ENCODE data around the gene ADAMTSL1. TPM values are rescaled to one million over a fixed set of nuclear protein-coding genes. Genes with fewer than 3 reads are reported as not detected.

Gene ADAMTSL1
- total RNA-seq, 2 experiments from 2014 or later = not detected

DNA sequence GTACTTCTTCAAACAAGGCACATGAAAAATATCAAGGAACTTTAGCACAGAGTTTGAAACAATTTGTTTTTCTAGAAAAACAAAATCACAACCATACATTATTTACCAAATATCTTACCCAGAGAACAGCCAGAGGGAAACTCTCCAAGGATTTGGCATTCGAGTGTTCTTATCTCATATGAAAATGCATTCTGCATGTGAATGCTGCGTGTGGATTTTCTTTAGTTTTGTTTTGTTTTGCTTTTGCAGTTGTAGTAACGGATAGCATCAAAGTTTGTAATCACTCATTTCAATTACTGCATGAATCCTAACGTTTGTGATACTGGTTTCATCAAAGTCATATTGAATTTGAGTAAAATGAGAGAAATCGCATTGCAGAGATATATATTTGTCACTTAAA lies 28.0 kb downstream of the ADAMTSL1 start:
- Histone ChIP-seq H3K36me3 (ENCODE audit: insufficient read depth, low read length) (no peaks in the 10 kb centered on the region), H4K20me1 (ENCODE audit: insufficient read depth, low read length) (no peaks in the 10 kb centered on the region), H3K9me2 (ENCODE audit: insufficient read depth, low read length) (no peaks in the 10 kb centered on the region), H3K4me1 (ENCODE audit: insufficient read depth, low read length, poor library complexity, severe bottlenecking) (no peaks in the 10 kb centered on the region), H3K9me3 (ENCODE audit: low read length) (no peaks in the 10 kb centered on the region), H3K4me3 (ENCODE audit: low read depth, low read length, poor library complexity, severe bottlenecking) (no peak overlapping the region), H3K4me2 (ENCODE audit: low read length) (no peak overlapping the region), H3K27ac (ENCODE audit: low read depth, low read length, poor library complexity, severe bottlenecking) (no peak overlapping the region), H3K79me2 (ENCODE audit: insufficient read depth, low read depth, low read length) (no peaks in the 10 kb centered on the region), H2AFZ (ENCODE audit: low read length) (no peak overlapping the region)
- TF ChIP-seq, protein P1, sequence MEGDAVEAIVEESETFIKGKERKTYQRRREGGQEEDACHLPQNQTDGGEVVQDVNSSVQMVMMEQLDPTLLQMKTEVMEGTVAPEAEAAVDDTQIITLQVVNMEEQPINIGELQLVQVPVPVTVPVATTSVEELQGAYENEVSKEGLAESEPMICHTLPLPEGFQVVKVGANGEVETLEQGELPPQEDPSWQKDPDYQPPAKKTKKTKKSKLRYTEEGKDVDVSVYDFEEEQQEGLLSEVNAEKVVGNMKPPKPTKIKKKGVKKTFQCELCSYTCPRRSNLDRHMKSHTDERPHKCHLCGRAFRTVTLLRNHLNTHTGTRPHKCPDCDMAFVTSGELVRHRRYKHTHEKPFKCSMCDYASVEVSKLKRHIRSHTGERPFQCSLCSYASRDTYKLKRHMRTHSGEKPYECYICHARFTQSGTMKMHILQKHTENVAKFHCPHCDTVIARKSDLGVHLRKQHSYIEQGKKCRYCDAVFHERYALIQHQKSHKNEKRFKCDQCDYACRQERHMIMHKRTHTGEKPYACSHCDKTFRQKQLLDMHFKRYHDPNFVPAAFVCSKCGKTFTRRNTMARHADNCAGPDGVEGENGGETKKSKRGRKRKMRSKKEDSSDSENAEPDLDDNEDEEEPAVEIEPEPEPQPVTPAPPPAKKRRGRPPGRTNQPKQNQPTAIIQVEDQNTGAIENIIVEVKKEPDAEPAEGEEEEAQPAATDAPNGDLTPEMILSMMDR (conservative IDR thresholded peaks at IDR 0.05; ENCODE audit: low read length) = no peak
- TF ChIP-seq EZH2phosphoT487 (IDR thresholded peaks at IDR 0.05; ENCODE audit: borderline replicate concordance, low read depth, low read length) = no peak
- intact Hi-C loops (cut with micrococcal nuclease; ENCODE audit: unreplicated experiment) = loop anchor here (10.0 kb wide), 1 partner anchor 153 kb away; no protein-coding TSS in a partner anchor
- POLR2A ChIA-PET = no interaction called here
- BruUV-seq (replicated peaks) = no TSS peak
- no peak for DNase-seq (ENCODE audit: low spot score)
- CTCF ChIA-PET (ENCODE audit: unreplicated experiment) = no interaction called here

DNA sequence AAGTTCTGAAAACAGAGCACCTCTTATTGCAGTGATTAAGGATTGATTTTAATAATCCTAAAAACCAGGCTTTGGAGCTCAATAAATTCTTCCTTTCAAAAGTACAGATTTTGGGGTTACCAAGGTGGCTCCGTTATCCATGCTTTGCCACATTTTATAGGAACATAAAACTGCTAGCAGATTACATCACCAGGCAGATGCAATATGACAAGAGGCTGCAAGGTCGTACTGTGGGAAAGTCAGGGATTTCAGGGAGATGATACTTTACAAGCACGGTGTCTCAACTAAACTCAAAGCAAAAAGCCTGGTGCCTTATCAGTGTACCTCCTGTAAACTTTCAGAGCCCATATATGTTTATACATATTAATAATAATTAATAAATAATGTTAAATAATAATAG lies 28.6 kb downstream of the ADAMTSL1 start:
- no peak overlapping the region for H3K4me2 ChIP-seq (ENCODE audit: low read length)
- H3K27ac ChIP-seq (ENCODE audit: low read depth, low read length, poor library complexity, severe bottlenecking) = no peak overlapping the region
- TF ChIP-seq, protein P1 (conservative IDR thresholded peaks at IDR 0.05; ENCODE audit: low read length) = no peak
- no peak for TF ChIP-seq EZH2phosphoT487 (IDR thresholded peaks at IDR 0.05; ENCODE audit: borderline replicate concordance, low read depth, low read length)
- BruUV-seq (replicated peaks) = no TSS peak
- no peaks in the 10 kb centered on the region for H3K9me2 ChIP-seq (ENCODE audit: insufficient read depth, low read length)
- H3K9me3 ChIP-seq (ENCODE audit: low read length) = no peaks in the 10 kb centered on the region
- no peak overlapping the region for H2AFZ ChIP-seq (ENCODE audit: low read length)
- no peaks in the 10 kb centered on the region for H3K79me2 ChIP-seq (ENCODE audit: insufficient read depth, low read depth, low read length)
- CTCF ChIA-PET (ENCODE audit: unreplicated experiment) = no interaction called here
- H3K4me3 ChIP-seq (ENCODE audit: low read depth, low read length, poor library complexity, severe bottlenecking) = no peak overlapping the region
- intact Hi-C loops (cut with micrococcal nuclease; ENCODE audit: unreplicated experiment) = loop anchor here (10.0 kb wide), 1 partner anchor 152 kb away; no protein-coding TSS in a partner anchor
- no peaks in the 10 kb centered on the region for H3K4me1 ChIP-seq (ENCODE audit: insufficient read depth, low read length, poor library complexity, severe bottlenecking)
- no peaks in the 10 kb centered on the region for H4K20me1 ChIP-seq (ENCODE audit: insufficient read depth, low read length)
- H3K36me3 ChIP-seq (ENCODE audit: insufficient read depth, low read length) = no peaks in the 10 kb centered on the region
- no peak for DNase-seq (ENCODE audit: low spot score)
- POLR2A ChIA-PET = no interaction called here

DNA sequence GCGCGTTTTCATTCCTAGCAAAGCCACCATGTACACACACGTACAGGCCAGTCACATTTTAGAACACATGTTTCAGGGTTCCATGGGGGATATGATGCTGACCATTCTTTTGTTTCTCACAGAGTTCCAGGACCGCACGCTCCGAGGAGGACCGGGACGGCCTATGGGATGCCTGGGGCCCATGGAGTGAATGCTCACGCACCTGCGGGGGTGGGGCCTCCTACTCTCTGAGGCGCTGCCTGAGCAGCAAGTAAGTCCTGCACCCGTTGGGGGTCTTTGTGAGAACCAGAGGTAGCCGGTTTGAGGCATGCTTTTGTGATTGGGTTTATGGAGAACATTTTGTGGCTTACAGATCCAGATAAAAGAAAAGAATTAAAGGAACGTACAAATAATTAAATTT lies 30.8 kb downstream of the ADAMTSL1 start:
- H3K79me2 ChIP-seq (ENCODE audit: insufficient read depth, low read depth, low read length) = no peaks in the 10 kb centered on the region
- no peaks in the 10 kb centered on the region for H3K4me1 ChIP-seq (ENCODE audit: insufficient read depth, low read length, poor library complexity, severe bottlenecking)
- BruUV-seq (replicated peaks) = no TSS peak
- POLR2A ChIA-PET = interaction anchor here (1.2 kb wide), 1 partner anchor 9 kb away, joined by 5 read pairs; no protein-coding TSS in a partner anchor
- no peaks in the 10 kb centered on the region for H3K9me2 ChIP-seq (ENCODE audit: insufficient read depth, low read length)
- no peak overlapping the region for H3K4me2 ChIP-seq (ENCODE audit: low read length)
- H3K4me3 ChIP-seq (ENCODE audit: low read depth, low read length, poor library complexity, severe bottlenecking) = no peak overlapping the region
- DNase-seq (ENCODE audit: low spot score) = no peak
- CTCF ChIA-PET (ENCODE audit: unreplicated experiment) = no interaction called here
- H2AFZ ChIP-seq (ENCODE audit: low read length) = no peak overlapping the region
- no peaks in the 10 kb centered on the region for H3K9me3 ChIP-seq (ENCODE audit: low read length)
- no peak overlapping the region for H3K27ac ChIP-seq (ENCODE audit: low read depth, low read length, poor library complexity, severe bottlenecking)
- H3K36me3 ChIP-seq (ENCODE audit: insufficient read depth, low read length) = no peaks in the 10 kb centered on the region
- no peaks in the 10 kb centered on the region for H4K20me1 ChIP-seq (ENCODE audit: insufficient read depth, low read length)
- TF ChIP-seq, protein P1 (conservative IDR thresholded peaks at IDR 0.05; ENCODE audit: low read length) = no peak
- no peak for TF ChIP-seq EZH2phosphoT487 (IDR thresholded peaks at IDR 0.05; ENCODE audit: borderline replicate concordance, low read depth, low read length)
- intact Hi-C loops (cut with micrococcal nuclease; ENCODE audit: unreplicated experiment) = loop anchor here (10.0 kb wide), 1 partner anchor 150 kb away; no protein-coding TSS in a partner anchor
